Activated effector memory CD4-positive, alpha-beta T cell treated with anti-CD3 and anti-CD28 coated beads, Interleukin-2, amount 50 U/mL, for 16 hours (primary cell): ENCODE data around the gene THSD7A.

Experiments used
- DNase-seq: peaks from one replicate; pipeline ENCODE4 v3.0.0-alpha.2; 2020

THSD7A gene

GRCh38 chr7:11369696-11370095 is 462.3 kb downstream of the THSD7A start:
- DNase-seq, result no peak

DNA sequence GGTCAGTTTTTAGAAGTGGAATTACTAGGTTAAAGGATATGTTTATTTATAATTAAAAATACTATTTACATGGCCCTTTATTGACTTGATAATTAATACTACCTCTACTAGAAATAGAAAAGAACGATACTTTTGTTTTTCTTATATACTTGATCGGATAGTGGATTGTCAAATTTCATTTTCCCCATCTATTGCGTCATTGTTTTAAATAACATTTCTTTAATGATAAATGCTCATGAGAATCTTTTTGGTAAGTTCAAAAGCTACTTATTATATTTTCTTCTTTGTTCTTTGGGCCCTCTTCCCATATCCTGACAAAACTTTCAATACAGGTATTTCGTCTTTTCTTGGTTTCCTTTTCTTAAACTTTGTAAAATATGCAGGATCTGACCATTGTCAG is 465.9 kb downstream of the THSD7A start:
- no peak for DNase-seq

DNA sequence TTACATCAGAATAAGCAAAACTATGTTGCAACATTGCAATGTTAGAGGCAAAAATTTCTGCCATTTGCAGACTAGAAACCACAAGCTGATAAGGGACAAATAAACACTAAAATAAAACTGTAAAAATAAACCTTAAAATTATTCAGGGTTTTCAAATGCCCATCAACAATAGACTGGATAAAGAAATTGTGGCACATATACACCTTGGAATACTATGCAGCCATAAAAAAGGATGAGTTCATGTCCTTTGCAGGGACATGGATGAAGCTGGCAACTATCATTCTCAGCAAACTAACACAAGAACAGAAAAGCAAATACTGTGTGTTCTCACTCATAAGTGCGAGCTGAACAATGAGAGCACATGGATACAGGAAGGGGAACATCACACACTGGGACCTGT is 473.4 kb downstream of the THSD7A start:
- DNase-seq, result no peak

DNA sequence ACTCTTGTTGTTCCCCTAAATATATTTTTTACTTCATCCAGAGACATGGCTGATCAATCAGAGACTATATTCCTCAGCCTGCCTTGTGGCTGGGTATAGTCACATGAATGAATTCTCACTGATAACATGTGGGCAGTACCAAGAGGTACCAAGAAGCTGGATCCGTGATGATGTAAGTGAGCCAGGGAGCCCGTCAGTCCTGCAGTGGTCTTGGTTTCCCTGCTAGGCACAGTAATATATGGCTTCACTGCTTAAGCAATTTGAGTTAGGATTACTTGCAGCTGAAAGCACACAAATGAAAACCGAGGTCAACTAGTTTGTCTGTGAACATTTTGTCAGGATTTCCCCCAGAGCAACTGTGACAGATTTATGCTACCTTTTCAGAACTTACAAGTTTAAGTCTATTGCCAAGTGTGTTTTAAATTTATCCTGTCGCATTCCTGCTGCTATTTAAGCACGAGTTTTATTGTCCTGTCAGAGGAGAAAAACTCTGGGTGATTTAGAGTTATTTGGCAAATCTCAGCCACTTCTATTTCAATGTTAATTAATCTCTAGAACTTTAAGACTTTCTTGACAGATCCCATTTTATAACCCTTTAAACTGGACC is 476.5 kb downstream of the THSD7A start:
- no peak for DNase-seq

DNA sequence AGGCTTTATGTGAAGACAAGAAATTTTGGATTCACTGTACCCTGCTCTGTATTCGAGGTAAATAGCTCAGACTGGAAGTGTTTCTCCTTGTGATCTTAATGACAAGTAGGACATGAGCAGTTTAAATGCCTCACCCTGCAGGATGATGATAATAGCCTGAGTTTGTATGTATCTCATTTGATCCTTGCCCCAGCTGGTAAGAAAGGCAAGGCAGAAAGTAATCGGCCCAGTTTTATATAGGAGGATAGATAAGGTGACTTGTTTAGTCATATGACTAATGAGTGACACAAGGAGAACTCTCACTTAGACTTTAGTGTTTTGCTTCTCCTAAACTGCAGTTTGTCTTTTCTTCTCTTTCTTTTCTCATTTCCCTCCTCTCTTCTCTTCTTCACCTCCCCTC is 485.7 kb downstream of the THSD7A start:
- no peak for DNase-seq

- no peak for DNase-seq
These were observed 486.4 kb downstream of the THSD7A start for GRCh38 chr7:11345621-11346020.

- no peak for DNase-seq
These were observed 488.1 kb downstream of the THSD7A start for GRCh38 chr7:11343818-11344413.

DNA sequence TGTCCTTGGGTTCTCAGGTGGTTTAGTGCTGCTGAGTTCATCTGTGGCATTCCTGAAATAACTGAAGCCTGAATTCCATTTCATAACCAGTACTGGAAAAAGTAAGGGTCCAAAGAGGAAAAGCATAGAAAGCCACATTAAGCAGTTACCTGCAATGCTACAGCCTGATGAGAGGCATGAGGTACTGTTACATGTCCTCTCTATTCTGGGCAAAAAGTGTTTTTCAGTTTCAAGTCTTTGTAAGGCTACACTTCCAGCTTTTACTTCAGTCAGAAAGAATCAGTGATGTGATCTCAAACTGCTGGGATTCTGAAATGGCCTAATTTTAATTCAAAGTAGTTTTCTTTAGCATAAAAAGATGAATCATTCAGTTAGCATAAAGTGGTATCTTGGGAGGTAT is 488.9 kb downstream of the THSD7A start:
- no peak for DNase-seq

DNA sequence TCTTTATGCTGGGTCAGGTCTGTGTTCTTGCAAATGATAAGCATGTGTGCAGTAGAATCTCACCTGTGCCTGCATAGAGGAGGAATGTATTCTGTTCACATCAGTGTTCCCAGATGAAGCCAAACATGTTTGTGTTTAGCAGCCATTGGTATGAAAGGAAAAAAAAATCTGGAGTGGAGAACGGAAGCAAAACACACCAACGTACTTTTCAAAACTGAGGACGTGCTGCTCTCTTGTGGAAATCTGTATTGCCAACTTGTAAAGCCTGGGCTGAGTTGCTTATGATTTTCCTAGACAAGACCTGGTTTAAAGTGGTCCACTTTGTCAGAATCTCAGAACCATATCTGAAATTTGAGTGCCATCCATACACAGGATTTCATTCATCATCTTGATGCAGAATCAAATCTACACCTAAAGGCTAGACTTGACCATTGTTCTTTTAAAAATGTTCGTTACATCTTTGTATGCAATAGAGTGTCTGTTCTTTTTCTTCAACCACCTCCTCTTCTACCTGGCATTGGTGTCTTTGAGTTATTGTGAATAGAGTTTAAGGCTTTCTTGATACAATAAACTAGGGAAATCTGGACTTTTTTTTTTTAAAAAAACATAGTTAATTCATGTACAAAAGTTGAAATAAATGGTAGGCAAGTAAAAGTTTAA is 490.6 kb downstream of the THSD7A start:
- DNase-seq, result no peak

DNA sequence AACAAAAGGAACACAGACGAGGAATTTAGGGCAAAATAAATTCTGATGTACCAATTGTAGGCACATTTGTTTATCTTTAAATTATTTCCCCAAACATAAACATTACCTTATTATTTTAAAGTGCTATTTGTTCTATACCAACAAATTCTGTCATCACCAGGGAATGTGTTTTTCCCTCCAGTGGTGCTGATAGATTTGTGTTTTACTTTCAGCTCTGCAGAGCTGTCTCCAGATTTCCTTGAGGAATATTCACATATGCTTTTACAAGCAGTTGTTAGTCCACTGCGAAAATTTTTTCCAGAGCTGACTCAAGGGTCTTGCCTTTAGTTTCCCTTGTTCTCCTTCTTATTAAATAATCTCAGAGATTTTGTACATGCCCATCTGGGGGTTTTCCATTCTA is 495.6 kb downstream of the THSD7A start:
- DNase-seq, result no peak

- no peak for DNase-seq
These were observed 496.1 kb downstream of the THSD7A start for GRCh38 chr7:11335947-11336346.

- DNase-seq, result no peak
These were observed 499.2 kb downstream of the THSD7A start for GRCh38 chr7:11332865-11333228.

GRCh38 chr7:11332186-11332864 is 499.7 kb downstream of the THSD7A start:
- DNase-seq, result no peak

DNA sequence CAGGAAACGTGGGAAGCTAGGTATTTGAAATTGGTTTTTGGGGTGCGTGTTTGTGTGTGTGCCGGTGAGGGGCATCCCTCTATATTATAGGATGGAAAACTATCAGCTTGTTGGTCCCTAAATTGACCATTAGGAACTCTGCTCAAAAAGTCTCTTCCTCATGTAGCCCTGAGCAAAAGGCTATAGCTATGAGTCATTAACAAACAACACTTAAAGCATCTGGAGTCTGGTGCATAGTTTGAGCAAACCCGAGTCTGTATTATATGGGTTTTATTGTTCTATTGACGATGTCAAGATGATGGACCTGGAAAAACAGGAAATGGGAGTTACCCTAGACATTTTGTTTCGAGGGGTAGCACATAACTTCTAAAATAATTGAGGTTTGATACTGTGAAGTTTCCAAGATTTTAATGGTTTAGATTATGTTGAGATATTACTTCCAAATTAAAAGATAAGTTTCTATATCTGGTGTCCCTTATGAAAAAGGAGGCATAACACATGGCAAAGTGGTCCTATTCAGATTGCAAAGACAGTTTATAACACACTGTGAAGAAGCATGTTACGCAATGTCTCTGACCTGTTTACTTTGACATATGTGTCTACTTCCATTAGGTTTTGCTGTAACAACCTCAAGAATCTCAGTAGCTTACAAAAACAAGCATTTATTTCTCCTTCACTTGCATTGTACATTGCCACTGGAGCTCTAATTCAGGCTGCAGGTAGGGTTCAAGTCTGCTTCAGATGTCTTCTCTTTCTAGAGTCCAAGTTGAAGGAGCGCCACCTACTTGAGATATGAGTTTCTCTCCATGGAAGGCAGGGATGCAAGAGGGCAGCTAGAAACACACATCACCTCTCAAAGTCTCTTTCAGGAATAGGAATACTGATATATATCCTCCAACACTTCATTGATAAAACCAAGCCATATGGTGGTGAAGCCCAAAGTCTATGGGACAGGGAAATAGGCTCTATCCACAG is 500.6 kb downstream of the THSD7A start:
- no peak for DNase-seq

GRCh38 chr7:11330717-11331116 is 501.3 kb downstream of the THSD7A start:
- no peak for DNase-seq

GRCh38 chr7:11330208-11330607 is 501.8 kb downstream of the THSD7A start:
- DNase-seq, result no peak

DNA sequence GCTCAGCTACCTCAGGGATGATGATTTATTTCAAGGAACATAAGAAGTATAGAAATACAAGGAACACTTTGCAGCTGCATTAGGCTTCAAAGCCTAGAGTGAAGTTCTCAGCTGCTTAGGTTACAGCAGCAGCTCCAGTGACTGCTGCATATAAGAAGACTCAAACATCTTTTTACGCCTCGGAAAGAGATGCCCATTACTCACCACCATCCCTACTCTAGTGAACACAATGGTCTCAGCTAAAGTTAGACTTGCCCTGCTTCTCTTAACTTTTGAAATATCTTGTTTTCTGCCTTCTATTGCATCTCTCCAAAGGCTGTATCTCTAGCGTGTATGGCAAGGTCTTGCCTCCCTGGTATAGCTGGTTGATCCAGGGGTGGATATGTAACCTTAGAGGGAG is 502.4 kb downstream of the THSD7A start:
- DNase-seq, result no peak

- DNase-seq, result no peak
These were observed 503.7 kb downstream of the THSD7A start for GRCh38 chr7:11328309-11328708.

DNA sequence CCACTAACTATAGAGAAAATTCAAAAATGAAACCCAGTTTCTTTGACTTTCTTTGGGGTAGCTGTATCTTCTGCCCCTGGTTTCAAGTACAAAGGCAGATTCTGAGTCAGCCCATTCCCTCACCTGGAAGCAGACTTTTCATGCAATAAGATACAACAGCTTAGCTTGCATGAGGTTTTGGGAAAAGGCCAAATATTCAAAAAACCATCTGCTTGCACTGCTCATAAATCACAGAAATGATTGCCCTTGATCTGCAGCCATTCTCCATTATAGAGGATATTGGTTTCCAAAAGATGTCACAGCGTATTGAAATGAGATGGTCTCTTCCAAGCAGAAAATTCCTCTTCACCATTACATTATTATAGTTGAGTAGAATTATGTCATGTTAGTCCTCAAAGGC is 504.4 kb downstream of the THSD7A start:
- no peak for DNase-seq
